Neural cell (in vitro differentiated cells): ENCODE measurements around the gene MED8. TPM values are rescaled to one million over a fixed set of nuclear protein-coding genes. Genes with fewer than 3 reads are reported as not detected.

ENCODE experiments used
- H2AFZ ChIP-seq: fragments of 200-600, 300-800 bp; sonication (generic), shearing (Covaris generic); 2 replicates; pipeline ENCODE4 v1.6.0; 2014; ENCODE audit warnings: low read depth, mild to moderate bottlenecking, antibody characterized with exemption, low read length, moderate library complexity
- H3F3A ChIP-seq: fragments of 200-600 bp; shearing (Covaris generic); 2 replicates; pipeline ENCODE4 v1.6.1; 2016; ENCODE audit warnings: mild to moderate bottlenecking, moderate library complexity, mixed read lengths, antibody characterized with exemption, low read length; ENCODE audit not compliant: insufficient read depth, poor library complexity, severe bottlenecking
- H3K27ac ChIP-seq: fragments of 200-600, 300-800 bp; sonication (generic), shearing (Covaris generic); 2 replicates; pipeline ENCODE4 v1.5.1; 2014; ENCODE audit warnings: mild to moderate bottlenecking, low read length, moderate library complexity
- H3K27me3 ChIP-seq: fragments of 300-800, 200-600 bp; sonication (generic), shearing (Covaris generic); 2 replicates; pipeline ENCODE4 v1.6.0; 2014; ENCODE audit warnings: mild to moderate bottlenecking, low read depth, low read length, moderate library complexity; ENCODE audit not compliant: insufficient read depth
- H3K36me3 ChIP-seq: fragments of 300-800, 200-600 bp; sonication (generic), shearing (Covaris generic); 2 replicates; pipeline ENCODE4 v1.5.1; 2014; ENCODE audit warnings: mild to moderate bottlenecking, antibody characterized with exemption, low read length, moderate library complexity; ENCODE audit not compliant: insufficient read depth
- H3K4me2 ChIP-seq: fragments of 300-800, 200-600 bp; sonication (generic), shearing (Covaris generic); 2 replicates; pipeline ENCODE4 v1.6.0; 2014; ENCODE audit warnings: mild to moderate bottlenecking, low read length
- H3K4me3 ChIP-seq: fragments of 300-800, 200-600 bp; sonication (generic), shearing (Covaris generic); 2 replicates; pipeline ENCODE4 v1.5.1; 2014; ENCODE audit warnings: mild to moderate bottlenecking, low read length, moderate library complexity
- H3K79me2 ChIP-seq: fragments of 200-600 bp; shearing (Covaris generic); replicated peaks from 2 replicates; pipeline ENCODE4 v1.6.0; 2014; ENCODE audit warnings: mild to moderate bottlenecking, low read length, moderate library complexity; ENCODE audit not compliant: insufficient read depth
- H3K9ac ChIP-seq: fragments of 300-800, 200-600 bp; sonication (generic), shearing (Covaris generic); 2 replicates; pipeline ENCODE4 v1.6.1; 2016; ENCODE audit warnings: mild to moderate bottlenecking, low read length, mixed read lengths
- H3K9me2 ChIP-seq: fragments of 200-600 bp; shearing (Covaris generic); 2 replicates; pipeline ENCODE4 v1.6.1; 2016; ENCODE audit warnings: mild to moderate bottlenecking, low read length, mixed read lengths; ENCODE audit not compliant: insufficient read depth
- H3K9me3 ChIP-seq: fragments of 200-600, 300-800 bp; sonication (generic), shearing (Covaris generic); 2 replicates; pipeline ENCODE4 v1.6.1; 2016; ENCODE audit warnings: mild to moderate bottlenecking, mixed run types, low read length, moderate library complexity, mixed read lengths
- H4K20me1 ChIP-seq: fragments of 200-600 bp; shearing (Covaris generic); 2 replicates; pipeline ENCODE4 v1.6.1; 2016; ENCODE audit warnings: mild to moderate bottlenecking, mixed run types; ENCODE audit not compliant: insufficient read depth
- CTCF ChIP-seq: fragments of 450-650 bp; IDR thresholded peaks from 2 replicates; pipeline ENCODE4 v1.5.1; 2014; ENCODE audit warnings: antibody characterized with exemption, mild to moderate bottlenecking, moderate library complexity; ENCODE audit not compliant: poor library complexity, severe bottlenecking
- EP300 ChIP-seq: fragments of 450-650 bp; conservative IDR thresholded peaks from 2 replicates; pipeline ENCODE4 v1.6.1; 2014; ENCODE audit warnings: antibody characterized with exemption, mild to moderate bottlenecking, moderate library complexity; ENCODE audit not compliant: poor library complexity, severe bottlenecking
- EZH2 ChIP-seq: fragments of 200-600, 300-800 bp; shearing (Covaris generic), sonication (generic); IDR thresholded peaks from 2 replicates; pipeline ENCODE4 v1.6.1; 2014; ENCODE audit warnings: antibody characterized with exemption, low read length, borderline replicate concordance, mild to moderate bottlenecking; ENCODE audit not compliant: insufficient read depth, poor library complexity, severe bottlenecking
- MXI1 ChIP-seq: fragments of 450-650 bp; conservative IDR thresholded peaks from 2 replicates; pipeline ENCODE4 v1.6.1; 2014; ENCODE audit warnings: antibody characterized with exemption, mild to moderate bottlenecking; ENCODE audit not compliant: poor library complexity, severe bottlenecking
- POLR2AphosphoS5 ChIP-seq: IDR thresholded peaks from 2 replicates; pipeline ENCODE4 v1.6.1; 2012
- RAD21 ChIP-seq: fragments of 450-650 bp; conservative IDR thresholded peaks from 2 replicates; pipeline ENCODE4 v1.6.1; 2014; ENCODE audit warnings: antibody characterized with exemption, mild to moderate bottlenecking, moderate library complexity
- REST ChIP-seq: IDR thresholded peaks from 2 replicates; pipeline ENCODE4 v1.6.1; 2012; ENCODE audit warnings: borderline replicate concordance
- SMC3 ChIP-seq: fragments of 450-650 bp; conservative IDR thresholded peaks from 2 replicates; pipeline ENCODE4 v1.6.1; 2014; ENCODE audit warnings: antibody characterized with exemption, mild to moderate bottlenecking, moderate library complexity; ENCODE audit not compliant: poor library complexity
- TAF1 ChIP-seq: IDR thresholded peaks from 2 replicates; pipeline ENCODE4 v1.6.1; 2012; ENCODE audit warnings: low read depth
- polyA plus RNA-seq: library from polyadenylated mRNA; depleted of rRNA; stranded (reverse); fragments of >200 nt; gene quantifications from 2 replicates; pipeline ENCODE4 v1.2.3, GENCODE V29; 2014

Gene MED8
- polyA plus RNA-seq, 1 donor from 2014 or later, result 59.2 TPM

GRCh38 chr1:43383449-43383848 is 6.2 kb downstream of the MED8 start:
- Histone ChIP-seq H3K27me3 (no peaks in the 10 kb centered on the region), H3K36me3 (no peaks in the 10 kb centered on the region), H3K9me2 (no peaks in the 10 kb centered on the region), H3K79me2 (peaks cover 6% of the 10 kb centered on the region), H4K20me1 (no peaks in the 10 kb centered on the region), H3K4me2 (no peak overlapping the region), H3K27ac (no peak overlapping the region), H3K9ac (no peak overlapping the region), H2AFZ (no peak overlapping the region), H3K9me3 (no peaks in the 10 kb centered on the region), H3F3A (no peaks in the 10 kb centered on the region), H3K4me3 (no peak overlapping the region)
- TF ChIP-seq MXI1, result no peak
- TF ChIP-seq EZH2, result no peak
- no peak for TF ChIP-seq CTCF
- TF ChIP-seq REST, result no peak
- no peak for TF ChIP-seq EP300
- TF ChIP-seq POLR2AphosphoS5, result no peak
- TF ChIP-seq RAD21, result no peak
- TF ChIP-seq TAF1, result no peak
- TF ChIP-seq SMC3, result no peak

- H3K9me2 ChIP-seq, result no peaks in the 10 kb centered on the region
- TF ChIP-seq SMC3 (no peak), TAF1 (no peak), EP300 (no peak), POLR2AphosphoS5 (no peak), MXI1 (no peak), CTCF (no peak), RAD21 (no peak), EZH2 (no peak), REST (no peak)
- H3K36me3 ChIP-seq, result no peaks in the 10 kb centered on the region
- H3K79me2 ChIP-seq, result no peaks in the 10 kb centered on the region
- H3K27me3 ChIP-seq, result no peaks in the 10 kb centered on the region
- H3K9ac ChIP-seq, result no peak overlapping the region
- H3K4me2 ChIP-seq, result no peak overlapping the region
- H3K9me3 ChIP-seq, result no peaks in the 10 kb centered on the region
- no peaks in the 10 kb centered on the region for H3F3A ChIP-seq
- no peak overlapping the region for H3K27ac ChIP-seq
- H3K4me3 ChIP-seq, result no peak overlapping the region
- no peaks in the 10 kb centered on the region for H4K20me1 ChIP-seq
- H2AFZ ChIP-seq, result no peak overlapping the region
Measured at GRCh38 chr1:43382027-43382779, 7.4 kb downstream of the MED8 start.
